Erythroblast (primary cell): Measurements from ENCODE around the gene RNF41.

ENCODE experiments used
- GATA1 ChIP-seq: IDR thresholded peaks from 2 replicates; pipeline ENCODE4 v1.6.1; 2011; ENCODE audit warnings: low read depth, mild to moderate bottlenecking, control low read depth, low read length, moderate library complexity
- POLR2A ChIP-seq: IDR thresholded peaks from 2 replicates; pipeline ENCODE4 v1.6.1; 2011; ENCODE audit warnings: mild to moderate bottlenecking, low read length

DNA sequence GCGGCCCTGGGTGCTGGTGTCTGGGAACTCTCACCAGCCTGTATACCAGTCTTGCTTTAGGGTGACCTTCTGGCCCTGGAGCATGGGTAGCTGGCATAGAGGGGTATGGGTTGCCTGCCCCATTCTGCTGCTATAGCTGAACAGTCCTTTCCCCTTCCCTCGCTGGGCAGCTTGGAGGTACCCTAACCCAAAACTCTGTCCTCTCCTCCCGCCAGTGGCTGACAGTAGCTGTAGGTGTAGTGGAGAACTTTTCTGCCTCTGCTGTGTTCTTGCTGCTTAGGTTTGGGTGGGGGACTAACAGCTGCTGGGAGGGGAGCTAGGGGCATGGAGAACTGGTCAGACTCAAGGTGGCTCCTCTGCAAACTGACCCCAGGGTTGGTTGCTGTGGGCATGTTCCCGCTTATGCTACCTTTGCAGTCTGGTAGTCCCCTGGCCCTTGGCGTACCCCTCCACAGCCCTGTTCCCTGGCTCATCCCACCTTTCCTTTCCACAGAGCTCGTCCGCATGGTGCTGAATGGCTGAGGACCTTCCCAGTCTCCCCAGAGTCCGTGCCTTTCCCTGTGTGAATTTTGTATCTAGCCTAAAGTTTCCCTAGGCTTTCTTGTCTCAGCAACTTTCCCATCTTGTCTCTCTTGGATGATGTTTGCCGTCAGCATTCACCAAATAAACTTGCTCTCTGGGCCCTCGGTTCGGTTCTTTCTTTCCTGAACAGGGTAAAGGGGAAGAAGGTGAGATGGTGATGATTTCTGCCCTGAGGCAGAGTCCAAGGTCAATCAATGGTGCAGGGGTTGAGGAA, 60.6 kb downstream of the RNF41 start:
- TF ChIP-seq POLR2A (peak; percentile 27), GATA1 (no peak)
